ENCODE measurements around the gene MTMR12.
A peak's percentile ranks its signal among the peaks of the same experiment; 100 is the strongest.

The MTMR12 gene

DNA sequence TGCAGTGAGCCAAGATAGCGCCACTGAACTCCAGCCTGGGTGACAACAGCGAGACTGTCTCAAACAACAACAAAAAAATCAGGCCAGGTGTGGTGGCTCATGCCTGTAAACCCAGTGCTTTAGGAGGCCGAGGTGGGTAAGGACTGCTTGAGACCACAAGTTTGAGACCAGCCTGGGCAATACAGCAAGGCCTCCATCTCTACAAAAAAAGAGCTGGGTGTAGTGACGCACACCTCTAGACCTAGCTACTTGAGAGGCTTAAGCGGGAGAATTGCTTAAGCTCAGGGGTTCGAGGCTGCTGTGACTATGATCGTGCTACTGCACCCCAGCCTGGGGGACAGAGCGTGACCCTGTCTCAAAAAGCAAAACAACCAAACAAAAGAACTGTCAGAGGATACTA lies 39.9 kb upstream of the MTMR12 start:
- no peak for FAIRE-seq
- TF ChIP-seq, protein P1, sequence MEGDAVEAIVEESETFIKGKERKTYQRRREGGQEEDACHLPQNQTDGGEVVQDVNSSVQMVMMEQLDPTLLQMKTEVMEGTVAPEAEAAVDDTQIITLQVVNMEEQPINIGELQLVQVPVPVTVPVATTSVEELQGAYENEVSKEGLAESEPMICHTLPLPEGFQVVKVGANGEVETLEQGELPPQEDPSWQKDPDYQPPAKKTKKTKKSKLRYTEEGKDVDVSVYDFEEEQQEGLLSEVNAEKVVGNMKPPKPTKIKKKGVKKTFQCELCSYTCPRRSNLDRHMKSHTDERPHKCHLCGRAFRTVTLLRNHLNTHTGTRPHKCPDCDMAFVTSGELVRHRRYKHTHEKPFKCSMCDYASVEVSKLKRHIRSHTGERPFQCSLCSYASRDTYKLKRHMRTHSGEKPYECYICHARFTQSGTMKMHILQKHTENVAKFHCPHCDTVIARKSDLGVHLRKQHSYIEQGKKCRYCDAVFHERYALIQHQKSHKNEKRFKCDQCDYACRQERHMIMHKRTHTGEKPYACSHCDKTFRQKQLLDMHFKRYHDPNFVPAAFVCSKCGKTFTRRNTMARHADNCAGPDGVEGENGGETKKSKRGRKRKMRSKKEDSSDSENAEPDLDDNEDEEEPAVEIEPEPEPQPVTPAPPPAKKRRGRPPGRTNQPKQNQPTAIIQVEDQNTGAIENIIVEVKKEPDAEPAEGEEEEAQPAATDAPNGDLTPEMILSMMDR (IDR thresholded peaks at IDR 0.05; ENCODE audit: insufficient read depth, missing control alignments), result no peak
- no peak for DNase-seq (ENCODE audit: insufficient read length, low spot score)

DNA sequence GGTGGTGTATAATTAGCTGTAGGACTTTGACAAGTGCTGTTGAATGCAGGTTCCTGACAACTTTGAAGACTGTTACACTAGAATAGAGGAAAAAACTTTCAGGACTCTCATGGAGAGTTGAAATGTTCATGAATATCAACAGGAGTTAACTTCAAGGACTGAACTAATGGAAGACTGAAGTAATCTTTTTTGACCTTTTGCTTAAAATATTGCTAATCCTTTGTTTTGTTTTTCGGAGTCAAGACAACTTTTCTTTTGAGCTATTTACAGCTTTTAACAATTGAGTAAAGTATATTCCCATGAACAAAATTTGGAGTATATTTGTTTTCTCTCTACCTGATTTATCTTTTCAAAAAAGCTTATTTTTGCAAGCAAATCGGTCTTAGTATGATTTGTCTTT lies 34.1 kb upstream of the MTMR12 start:
- DNase-seq (ENCODE audit: insufficient read length, low spot score) (no peak), FAIRE-seq (peak; percentile 32)
- TF ChIP-seq, protein P1 (IDR thresholded peaks at IDR 0.05; ENCODE audit: insufficient read depth, missing control alignments), result no peak

DNA sequence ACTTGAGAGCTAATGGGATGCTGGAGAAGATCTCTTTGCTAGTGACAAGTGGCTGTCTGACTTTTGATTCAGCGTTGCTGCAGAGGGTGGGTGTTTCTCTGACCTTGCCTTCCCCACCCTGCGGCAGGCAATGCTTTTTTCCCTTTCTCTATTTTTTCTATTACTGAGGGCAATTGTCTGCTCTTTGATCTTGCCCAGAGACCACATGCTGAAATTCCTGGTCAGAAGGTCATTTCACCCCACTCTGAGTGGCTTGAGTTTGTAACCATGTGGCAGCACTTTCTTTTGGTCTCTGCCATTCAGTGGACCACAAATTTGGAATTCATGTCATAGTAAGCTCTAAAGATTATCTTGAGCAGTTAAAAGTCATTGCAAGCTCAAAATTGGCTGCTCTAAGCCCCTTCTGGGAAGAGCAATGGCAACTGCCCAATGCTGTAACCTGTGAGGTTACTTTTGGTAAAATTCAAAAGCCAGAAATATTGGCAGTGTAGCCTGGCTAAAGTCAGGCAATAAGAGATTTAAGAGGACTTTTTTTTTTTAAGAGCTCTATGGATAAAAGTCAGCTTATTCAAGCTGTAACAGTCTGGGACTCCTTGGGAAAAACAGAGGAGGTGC lies 30.4 kb upstream of the MTMR12 start:
- no peak for DNase-seq (ENCODE audit: insufficient read length, low spot score)
- TF ChIP-seq, protein P1 (IDR thresholded peaks at IDR 0.05; ENCODE audit: insufficient read depth, missing control alignments), result no peak
- no peak for FAIRE-seq

DNA sequence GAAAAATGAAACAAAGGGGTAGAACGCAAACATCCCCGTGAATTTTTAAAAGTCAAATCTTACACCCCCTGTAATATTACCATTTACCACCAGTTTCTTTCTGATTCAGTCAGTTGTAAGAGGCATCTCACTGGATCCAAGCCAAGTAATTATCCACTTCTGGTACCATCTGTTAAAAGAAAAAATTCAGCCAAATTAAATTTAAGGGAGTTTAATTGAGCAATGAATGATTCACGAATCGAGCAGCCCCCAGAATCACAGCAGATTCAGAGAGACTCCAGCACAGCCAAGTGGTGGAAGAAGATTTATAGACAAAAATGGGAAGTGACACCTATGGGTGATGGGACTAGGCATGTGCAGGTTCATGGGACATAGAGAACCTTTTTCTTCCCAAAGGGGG lies 29.9 kb upstream of the MTMR12 start:
- TF ChIP-seq, protein P1 (IDR thresholded peaks at IDR 0.05; ENCODE audit: insufficient read depth, missing control alignments), result no peak
- DNase-seq (ENCODE audit: insufficient read length, low spot score) (no peak), FAIRE-seq (no peak)

DNA sequence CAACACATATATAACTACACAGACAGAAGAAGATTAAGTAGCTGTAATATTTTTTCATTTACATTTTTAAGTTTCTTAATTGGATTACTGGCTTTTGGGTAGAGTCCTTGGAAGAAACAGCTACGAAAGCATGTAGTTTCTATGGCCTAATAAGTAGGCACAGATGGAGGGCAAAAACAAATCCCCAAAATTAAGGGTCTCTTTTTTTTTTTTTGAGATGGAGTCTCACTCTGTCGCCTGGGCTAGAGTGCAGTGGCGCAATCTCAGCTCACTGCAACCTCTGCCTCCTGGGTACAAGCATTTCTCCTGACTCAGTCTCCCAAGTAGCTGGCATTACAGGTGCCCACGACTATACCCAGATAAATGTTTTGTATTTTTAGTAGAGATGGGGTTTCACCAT lies 27.1 kb upstream of the MTMR12 start:
- FAIRE-seq, result no peak
- TF ChIP-seq, protein P1 (IDR thresholded peaks at IDR 0.05; ENCODE audit: insufficient read depth, missing control alignments), result no peak
- no peak for DNase-seq (ENCODE audit: insufficient read length, low spot score)

DNA sequence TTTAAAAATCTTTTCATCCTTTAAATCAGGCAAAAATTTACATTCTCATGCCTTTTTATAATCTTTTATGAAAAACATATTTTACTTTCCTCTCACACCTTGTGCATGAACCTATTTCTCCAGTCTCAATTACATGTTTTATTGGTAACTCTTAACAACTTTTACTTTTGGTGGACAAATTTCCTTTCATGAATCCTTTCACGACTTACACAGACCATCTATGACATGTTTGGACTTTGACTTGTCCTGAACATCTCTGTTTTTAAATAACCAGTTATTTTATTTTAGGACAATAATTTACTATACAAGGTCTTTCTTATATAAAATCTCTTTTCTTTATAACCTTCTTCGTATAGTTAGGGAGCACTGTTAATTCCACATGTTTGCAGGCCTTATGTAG lies 26.5 kb upstream of the MTMR12 start:
- FAIRE-seq (no peak), DNase-seq (ENCODE audit: insufficient read length, low spot score) (no peak)
- TF ChIP-seq, protein P1 (IDR thresholded peaks at IDR 0.05; ENCODE audit: insufficient read depth, missing control alignments), result no peak

DNA sequence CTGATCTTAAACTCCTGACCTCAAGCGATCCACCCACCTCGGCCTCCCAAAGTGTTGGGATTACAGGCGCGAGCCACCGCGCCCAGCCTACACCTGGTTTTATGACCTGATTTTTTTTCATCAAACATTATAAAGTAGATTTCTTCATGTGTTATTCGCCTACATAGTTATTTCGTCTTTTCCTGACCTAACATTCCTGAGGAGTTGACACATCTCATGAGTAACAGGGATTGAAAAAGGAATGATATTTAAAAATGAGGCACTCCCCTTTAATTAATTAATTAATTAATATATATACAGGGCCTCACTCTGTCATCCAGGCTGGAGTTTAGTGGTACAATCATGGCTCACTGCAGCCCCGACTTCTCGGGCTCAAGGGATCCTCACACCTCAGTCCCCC lies 20.2 kb upstream of the MTMR12 start:
- TF ChIP-seq, protein P1 (IDR thresholded peaks at IDR 0.05; ENCODE audit: insufficient read depth, missing control alignments), result no peak
- FAIRE-seq (no peak), DNase-seq (ENCODE audit: insufficient read length, low spot score) (no peak)

Data from D721Med (cell line).